Smooth muscle cell (in vitro differentiated cells): Measurements from ENCODE around the gene RBM28. TPM values are rescaled to one million over a fixed set of nuclear protein-coding genes. Genes with fewer than 3 reads are reported as not detected.

Experiments used
- DNase-seq: peaks from one replicate; lab custom pipeline; 2025; ENCODE audit not compliant: unreplicated experiment; lab: John Stamatoyannopoulos, UW
- H2AFZ ChIP-seq: fragments of 200-600 bp; sonication (generic); 2 replicates; pipeline ENCODE4 v1.6.0; 2016; ENCODE audit warnings: antibody characterized with exemption, low read depth, mild to moderate bottlenecking
- H3F3A ChIP-seq: fragments of 200-600 bp; sonication (generic); 2 replicates; pipeline ENCODE4 v1.6.0; 2017; ENCODE audit warnings: antibody characterized with exemption, low read depth
- H3K27ac ChIP-seq: fragments of 200-600 bp; sonication (generic); 2 replicates; pipeline ENCODE4 v1.5.1; 2016; ENCODE audit warnings: low read depth, mild to moderate bottlenecking
- H3K27me3 ChIP-seq: fragments of 200-600 bp; sonication (generic); 2 replicates; pipeline ENCODE4 v1.6.1; 2016; ENCODE audit warnings: low read depth, mild to moderate bottlenecking
- H3K36me3 ChIP-seq: fragments of 200-600 bp; sonication (generic); 2 replicates; pipeline ENCODE4 v1.5.1; 2016; ENCODE audit warnings: low read depth
- H3K4me1 ChIP-seq: fragments of 200-600 bp; sonication (generic); 2 replicates; pipeline ENCODE4 v1.5.1; 2016; ENCODE audit warnings: low read depth
- H3K4me2 ChIP-seq: fragments of 200-600 bp; sonication (generic); 2 replicates; pipeline ENCODE4 v1.6.0; 2016; ENCODE audit warnings: mild to moderate bottlenecking
- H3K4me3 ChIP-seq: fragments of 200-600 bp; sonication (generic); 2 replicates; pipeline ENCODE4 v1.5.1; 2016; ENCODE audit warnings: mild to moderate bottlenecking
- H3K79me2 ChIP-seq: fragments of 200-600 bp; sonication (generic); 2 replicates; pipeline ENCODE4 v1.6.0; 2016; ENCODE audit warnings: low read depth, mild to moderate bottlenecking
- H3K9ac ChIP-seq: fragments of 200-600 bp; sonication (generic); 2 replicates; pipeline ENCODE4 v1.6.0; 2016; ENCODE audit warnings: low read depth
- H3K9me3 ChIP-seq: fragments of 200-600 bp; sonication (generic); replicated peaks from 2 replicates; pipeline ENCODE4 v1.5.1; 2016; ENCODE audit warnings: low read depth
- H4K20me1 ChIP-seq: fragments of 200-600 bp; sonication (generic); 2 replicates; pipeline ENCODE4 v1.6.0; 2016; ENCODE audit warnings: low read depth
- CTCF ChIP-seq: fragments of 200-600 bp; sonication (generic); IDR thresholded peaks from 2 replicates; pipeline ENCODE4 v1.5.1; 2017; ENCODE audit warnings: borderline replicate concordance, mild to moderate bottlenecking, antibody characterized with exemption; ENCODE audit not compliant: insufficient read depth, poor library complexity, severe bottlenecking
- WGBS: methylation state at CpG from one replicate; pipeline ENCODE4 v1.1.7; 2016; ENCODE audit warnings: low lambda C conversion rate; 5-methylcytosine and 5-hydroxymethylcytosine counted together
- polyA plus RNA-seq: library from polyadenylated mRNA; unstranded; fragments of >200 nt; fragmentation: Nextera tagmentation; extraction: Ambion mirVana; gene quantifications from 2 replicates; pipeline ENCODE4 v1.2.1, GENCODE V29; 2016
- total RNA-seq: library from RNA; depleted of rRNA; stranded (reverse); fragments of >200 nt; gene quantifications from 2 replicates; pipeline ENCODE4 v1.2.3, GENCODE V29; 2014

RBM28 gene
- total and polyA plus RNA-seq, 2 experiments from 2014 or later = 13.7 to 23.2 TPM

DNA sequence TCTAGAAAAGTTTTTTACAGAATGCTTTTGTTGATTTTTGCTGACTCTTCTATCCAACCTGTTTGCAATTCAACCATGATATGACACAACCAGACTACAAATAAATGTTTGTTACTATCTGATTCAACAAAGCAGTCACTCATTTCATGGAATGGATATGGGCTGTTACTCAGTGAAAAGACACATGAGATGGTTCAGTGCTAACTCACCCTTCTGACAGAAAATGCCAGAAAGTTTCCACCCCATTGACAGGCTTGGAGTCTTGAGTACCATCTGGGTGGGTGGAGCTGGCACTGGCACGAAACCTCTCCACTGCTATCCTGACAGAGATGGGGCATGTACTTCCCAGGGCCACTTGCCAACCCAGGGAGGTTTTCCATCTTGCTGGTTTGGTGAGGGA is 39.5 kb downstream of the RBM28 start:
- Histone ChIP-seq H3K27me3 (no peaks in the 10 kb centered on the region), H3K4me1 (no peaks in the 10 kb centered on the region), H3F3A (no peaks in the 10 kb centered on the region), H3K79me2 (no peaks in the 10 kb centered on the region), H3K4me2 (no peak overlapping the region), H3K36me3 (no peaks in the 10 kb centered on the region), H3K9me3 (no peaks in the 10 kb centered on the region), H3K4me3 (no peak overlapping the region), H2AFZ (no peak overlapping the region), H3K9ac (no peak overlapping the region), H4K20me1 (no peaks in the 10 kb centered on the region), H3K27ac (no peak overlapping the region)
- DNase-seq = no peak
- 100% methylated on average over 1 of the region's 1 CpG for WGBS
- TF ChIP-seq CTCF = no peak

- no peak overlapping the region for H3K4me2 ChIP-seq
- TF ChIP-seq CTCF = no peak
- no peaks in the 10 kb centered on the region for H3K4me1 ChIP-seq
- no peak overlapping the region for H3K9ac ChIP-seq
- no peaks in the 10 kb centered on the region for H3F3A ChIP-seq
- no peak overlapping the region for H3K4me3 ChIP-seq
- no peak for DNase-seq
- WGBS = 95% methylated on average over 5 of the region's 5 CpGs
- H3K36me3 ChIP-seq = no peaks in the 10 kb centered on the region
- no peaks in the 10 kb centered on the region for H3K9me3 ChIP-seq
- H2AFZ ChIP-seq = no peak overlapping the region
- no peak overlapping the region for H3K27ac ChIP-seq
- H3K79me2 ChIP-seq = no peaks in the 10 kb centered on the region
- no peaks in the 10 kb centered on the region for H3K27me3 ChIP-seq
- H4K20me1 ChIP-seq = no peaks in the 10 kb centered on the region
Measured at GRCh38 chr7:128303643-128304042, 40.1 kb downstream of the RBM28 start.

- DNase-seq = no peak
- Histone ChIP-seq H3K4me2 (no peak overlapping the region), H3K27me3 (no peaks in the 10 kb centered on the region), H3K79me2 (no peaks in the 10 kb centered on the region), H3K27ac (no peak overlapping the region), H3K4me1 (no peaks in the 10 kb centered on the region), H3F3A (no peaks in the 10 kb centered on the region), H3K4me3 (no peak overlapping the region), H3K9me3 (no peaks in the 10 kb centered on the region), H3K9ac (no peak overlapping the region), H2AFZ (no peak overlapping the region), H4K20me1 (no peaks in the 10 kb centered on the region), H3K36me3 (no peaks in the 10 kb centered on the region)
- 98% methylated on average over 2 of the region's 2 CpGs for WGBS
- no peak for TF ChIP-seq CTCF
Measured at GRCh38 chr7:128303133-128303532, 40.6 kb downstream of the RBM28 start.

DNA sequence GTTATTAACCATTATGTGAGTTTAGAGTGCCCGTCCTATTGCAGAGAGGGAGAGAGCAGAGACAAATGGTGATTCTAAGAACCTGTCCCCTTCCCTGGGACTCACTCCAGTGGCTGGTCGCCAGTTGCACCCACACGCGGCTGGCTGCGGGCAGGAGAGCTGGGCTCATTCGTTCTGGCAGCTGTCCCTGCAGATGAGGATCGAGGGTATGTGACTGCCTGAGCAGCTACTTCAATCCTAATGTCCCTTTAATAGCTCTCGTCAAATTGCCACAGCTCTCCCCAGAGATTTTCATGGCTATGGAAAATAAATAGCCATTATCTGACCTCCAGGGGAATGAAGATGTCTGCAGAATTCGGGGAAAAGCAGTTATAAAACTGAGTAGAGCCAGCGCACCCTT is 41.6 kb downstream of the RBM28 start:
- no peaks in the 10 kb centered on the region for H3F3A ChIP-seq
- H3K9me3 ChIP-seq = no peaks in the 10 kb centered on the region
- no peaks in the 10 kb centered on the region for H3K79me2 ChIP-seq
- H3K4me1 ChIP-seq = no peaks in the 10 kb centered on the region
- DNase-seq = no peak
- no peaks in the 10 kb centered on the region for H3K36me3 ChIP-seq
- WGBS = 86% methylated on average over 10 of the region's 10 CpGs
- H2AFZ ChIP-seq = no peak overlapping the region
- H3K27me3 ChIP-seq = no peaks in the 10 kb centered on the region
- H3K4me2 ChIP-seq = no peak overlapping the region
- TF ChIP-seq CTCF = no peak
- H4K20me1 ChIP-seq = no peaks in the 10 kb centered on the region
- H3K27ac ChIP-seq = no peak overlapping the region
- H3K4me3 ChIP-seq = no peak overlapping the region
- no peak overlapping the region for H3K9ac ChIP-seq
